ENCODE data around the gene ZFYVE21. TPM values are rescaled to one million over a fixed set of nuclear protein-coding genes. Genes with fewer than 3 reads are reported as not detected.

Gene ZFYVE21
- total RNA-seq, 1 experiment from 2014 or later, result 31.3 TPM

GRCh38 chr14:103736546-103737431 is 21.2 kb downstream of the ZFYVE21 start:
- H3K4me1 ChIP-seq (ENCODE audit: control insufficient read depth in 1 of 2, insufficient read depth in 2 of 2, low read length in 2 of 2), result no peaks in the 10 kb centered on the region
- H3K27ac ChIP-seq (ENCODE audit: low read depth, low read length), result no peak overlapping the region
- no peaks in the 10 kb centered on the region for H3K9me3 ChIP-seq (ENCODE audit: control insufficient read depth in 1 of 2, insufficient read depth in 1 of 2, low read depth in 1 of 2, low read length in 2 of 2)
- ChIA-PET POLR2A (no interaction called here), RAD21 (ENCODE audit: low non-redundant PET in 1 of 2, low total read pairs in 2 of 2, uncharacterized antibody in 2 of 2, unreplicated experiment in 2 of 2) (no interaction called here), CTCF (no interaction called here)
- no peak overlapping the region for H3K9ac ChIP-seq (ENCODE audit: low read length)
- H3K79me2 ChIP-seq (ENCODE audit: insufficient read depth, low read length), result no peaks in the 10 kb centered on the region
- peaks cover 3 to 5% of the 10 kb centered on the region in 2 experiments; a peak in 3 of 4 replicates for H3K36me3 ChIP-seq (ENCODE audit: control insufficient read depth in 1 of 2, insufficient read depth in 2 of 2, low read length in 2 of 2)
- no peaks in the 10 kb centered on the region for H3K9me2 ChIP-seq (ENCODE audit: insufficient read depth)
- intact Hi-C loops (cut with micrococcal nuclease), result no loop called here
- no peaks in the 10 kb centered on the region for H3K27me3 ChIP-seq (ENCODE audit: insufficient read depth, low read length)
- H4K20me1 ChIP-seq (ENCODE audit: insufficient read depth), result no peaks in the 10 kb centered on the region
- DNase-seq (ENCODE audit: low read depth, low spot score) (no peak), ATAC-seq (no peak)
- H3K4me3 ChIP-seq (replicated peaks in 1 of 2; ENCODE audit: low read depth in 1 of 2, low read length in 2 of 2), result no peak overlapping the region
- no TSS peak for BruUV-seq (replicated peaks)
- H3K4me2 ChIP-seq (ENCODE audit: low read length), result no peak overlapping the region
- no peak overlapping the region for H2AFZ ChIP-seq (ENCODE audit: low read depth, low read length, poor library complexity, severe bottlenecking)
- TF ChIP-seq POLR2A (IDR thresholded peaks at IDR 0.05; ENCODE audit: borderline replicate concordance, extremely low read depth, insufficient read depth, insufficient read length) (no peak), JUND (IDR thresholded peaks at IDR 0.05) (no peak), SP1 (IDR thresholded peaks at IDR 0.05; ENCODE audit: low read depth) (no peak), CTCF (IDR thresholded peaks at IDR 0.05 in 2 of 3, conservative IDR thresholded peaks at IDR 0.05 in 1 of 3; ENCODE audit: borderline replicate concordance in 1 of 3, insufficient read depth in 1 of 3, low read depth in 2 of 3, low read length in 2 of 3) (no peak), CEBPB (IDR thresholded peaks at IDR 0.05; ENCODE audit: low read depth) (no peak), MAX (IDR thresholded peaks at IDR 0.05) (no peak), ZNF274 (IDR thresholded peaks at IDR 0.05; ENCODE audit: low read depth, low read length) (no peak), CBX3 (IDR thresholded peaks at IDR 0.05; ENCODE audit: low read depth) (no peak), EZH2phosphoT487 (IDR thresholded peaks at IDR 0.05; ENCODE audit: borderline replicate concordance) (no peak), ZFX (IDR thresholded peaks at IDR 0.05) (no peak), TCF7L2 (IDR thresholded peaks at IDR 0.05; ENCODE audit: borderline replicate concordance, extremely low read depth, insufficient read depth, insufficient read length) (no peak)
